NCI-H82 treated with DMSO at 0.1 percent for 48 hours (cell line): ENCODE results near the gene TCF4.

Experiments
- DNase-seq: peaks from one replicate; lab custom pipeline; 2025; ENCODE audit not compliant: unreplicated experiment; lab: John Stamatoyannopoulos, UW

Gene TCF4

DNA sequence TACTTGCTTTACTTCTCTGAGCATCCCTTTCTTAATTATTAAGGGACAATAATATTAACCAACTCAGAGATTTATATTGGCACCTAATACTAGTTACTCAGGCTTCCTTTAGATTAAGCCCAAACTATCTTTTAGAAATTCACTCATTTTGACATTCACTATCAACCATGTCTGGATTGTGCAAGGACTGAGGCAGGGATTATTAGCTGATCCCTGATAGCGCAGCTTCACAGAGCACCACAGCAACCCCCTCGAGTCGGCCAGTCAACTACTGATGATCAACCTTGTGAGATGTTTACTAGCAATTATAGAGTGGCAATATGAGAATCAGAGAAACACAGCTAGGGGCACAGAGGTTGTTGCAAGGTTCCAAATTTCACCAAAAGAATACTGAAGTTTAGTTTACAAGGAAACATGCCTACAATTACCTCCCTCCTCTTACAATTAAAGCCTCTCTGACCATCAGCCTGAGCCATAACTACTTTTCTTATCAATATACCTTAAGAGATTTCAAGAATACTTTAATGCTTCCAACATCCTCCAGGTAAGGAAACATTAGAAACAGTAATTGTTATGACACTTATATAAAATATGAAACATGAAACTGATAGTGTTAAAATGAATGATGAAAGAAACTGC is 191.6 kb downstream of the TCF4 start:
- no peak for DNase-seq

DNA sequence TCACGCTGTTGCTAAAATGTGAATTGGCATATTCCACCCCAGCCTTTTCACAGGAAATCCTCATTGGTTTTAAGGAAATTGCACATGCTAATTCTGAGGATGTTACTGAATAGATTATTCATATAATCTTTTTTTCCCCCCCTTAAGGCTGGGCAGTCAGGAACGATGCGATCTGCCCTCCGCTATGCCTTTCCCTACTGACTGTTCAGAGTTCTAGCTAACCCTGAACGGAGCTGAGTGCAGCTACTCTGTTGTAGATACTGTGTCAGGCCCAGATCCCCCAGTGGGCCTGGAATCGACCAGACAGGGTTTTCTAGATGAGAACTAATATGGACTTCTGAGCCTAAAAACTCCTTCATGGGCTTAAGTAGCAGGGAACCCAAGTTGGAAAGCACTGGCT is 192.2 kb downstream of the TCF4 start:
- no peak for DNase-seq

DNA sequence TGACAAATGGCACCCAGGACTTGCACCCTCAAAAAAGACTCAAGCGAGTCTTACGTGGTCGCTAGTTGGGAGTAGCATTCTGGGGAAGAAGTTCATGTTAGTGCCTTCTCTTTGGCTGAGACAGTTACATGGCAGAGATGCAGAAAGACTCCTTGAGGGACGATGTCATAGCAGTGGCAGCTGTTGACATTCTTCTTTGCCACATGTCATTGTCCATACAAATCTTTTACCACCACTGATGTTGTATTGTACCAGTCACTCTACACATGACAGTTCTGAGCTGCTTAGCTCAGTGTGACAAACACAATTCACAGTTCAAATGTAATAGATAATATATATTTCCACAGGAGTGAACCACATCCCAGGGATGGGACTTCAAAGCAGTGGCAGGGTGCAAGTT is 197.1 kb downstream of the TCF4 start:
- DNase-seq, result no peak

- DNase-seq, result no peak
Measured at GRCh38 chr18:55387139-55387984, 200.6 kb downstream of the TCF4 start.

DNA sequence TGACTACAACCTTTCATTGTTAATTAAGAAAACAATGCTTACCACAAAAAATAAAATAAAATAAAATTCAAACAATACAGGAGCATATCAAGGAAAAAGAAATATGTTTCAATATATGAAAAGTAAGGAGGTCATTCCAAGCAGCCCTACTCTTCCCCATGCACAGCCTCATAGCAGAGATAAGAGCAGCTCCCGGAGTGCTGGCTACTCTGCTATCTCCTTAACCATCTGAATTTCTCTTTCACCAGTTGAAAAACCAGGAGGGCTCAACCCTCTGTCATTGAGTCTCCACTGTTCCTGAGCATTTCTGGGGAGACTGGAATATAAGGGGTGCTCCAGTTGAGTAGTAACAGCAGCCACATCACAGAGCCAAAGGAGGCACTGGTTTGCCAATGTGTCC is 201.4 kb downstream of the TCF4 start:
- DNase-seq, result no peak

DNA sequence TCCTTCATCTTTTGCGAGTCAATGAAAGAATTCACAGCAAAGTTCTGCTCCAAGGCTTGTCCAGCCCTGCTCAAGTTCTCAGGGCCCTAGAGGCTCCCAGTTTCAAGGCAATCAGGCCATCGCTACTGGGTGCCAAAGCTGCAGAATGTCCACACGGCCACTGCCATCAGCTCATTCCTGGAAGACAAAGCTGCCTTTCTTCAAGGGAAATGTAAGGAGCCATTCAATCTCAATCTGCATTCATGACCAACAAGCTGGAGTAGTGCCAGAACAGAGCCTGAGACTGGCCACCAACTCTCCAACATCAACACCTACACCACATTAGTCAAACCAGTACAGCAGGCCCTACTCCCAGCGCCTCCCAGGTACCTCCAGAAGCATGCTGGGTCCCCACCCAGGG is 202.2 kb downstream of the TCF4 start:
- DNase-seq, result no peak

GRCh38 chr18:55384551-55385275 is 203.3 kb downstream of the TCF4 start:
- peak; percentile 17 for DNase-seq

- no peak for DNase-seq
Measured at GRCh38 chr18:55384115-55384514, 203.9 kb downstream of the TCF4 start.

GRCh38 chr18:55382277-55382805 is 205.7 kb downstream of the TCF4 start:
- DNase-seq, result no peak

DNA sequence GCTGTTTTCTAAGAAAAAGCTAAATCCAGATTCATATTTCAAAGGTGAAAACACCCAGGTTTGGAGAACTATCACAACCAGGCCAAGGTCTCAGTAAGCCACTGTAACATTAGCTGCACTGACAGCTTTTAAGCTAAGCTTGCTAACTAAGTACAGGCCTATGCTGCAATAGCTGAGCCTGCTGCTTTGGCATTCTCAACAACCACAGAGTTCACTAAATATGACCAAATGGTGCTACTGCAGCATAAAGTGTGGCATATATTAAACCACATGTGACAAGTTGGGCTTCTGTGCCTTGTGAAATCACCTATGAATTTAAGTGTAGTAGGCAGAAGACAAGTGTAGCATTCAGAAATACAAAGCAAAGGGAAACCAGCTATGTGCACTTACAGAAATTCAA is 206.7 kb downstream of the TCF4 start:
- DNase-seq, result no peak

DNA sequence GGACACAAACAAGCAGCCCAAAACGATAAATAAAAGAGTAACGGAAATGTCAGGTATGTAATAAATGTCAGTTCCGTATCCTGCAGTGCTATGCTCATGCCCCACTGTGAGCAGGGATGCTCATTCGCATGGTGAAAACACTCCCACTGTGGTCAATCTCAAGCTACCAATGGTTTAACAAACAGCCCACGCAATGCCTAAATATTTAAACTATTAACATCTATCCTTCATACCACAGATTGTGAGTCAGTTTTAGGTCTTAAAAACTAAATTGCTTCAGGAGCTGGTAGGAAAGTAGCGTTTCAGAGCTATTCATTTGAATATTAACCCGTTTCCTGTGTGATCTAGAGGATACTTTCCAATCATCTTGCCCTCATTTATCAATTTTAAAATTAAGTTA is 207.4 kb downstream of the TCF4 start:
- DNase-seq, result no peak

- DNase-seq, result no peak
Measured at GRCh38 chr18:55376387-55376786, 211.6 kb downstream of the TCF4 start.

GRCh38 chr18:55375930-55376329 is 212.1 kb downstream of the TCF4 start:
- no peak for DNase-seq

- no peak for DNase-seq
Measured at GRCh38 chr18:55374741-55375140, 213.3 kb downstream of the TCF4 start.

DNA sequence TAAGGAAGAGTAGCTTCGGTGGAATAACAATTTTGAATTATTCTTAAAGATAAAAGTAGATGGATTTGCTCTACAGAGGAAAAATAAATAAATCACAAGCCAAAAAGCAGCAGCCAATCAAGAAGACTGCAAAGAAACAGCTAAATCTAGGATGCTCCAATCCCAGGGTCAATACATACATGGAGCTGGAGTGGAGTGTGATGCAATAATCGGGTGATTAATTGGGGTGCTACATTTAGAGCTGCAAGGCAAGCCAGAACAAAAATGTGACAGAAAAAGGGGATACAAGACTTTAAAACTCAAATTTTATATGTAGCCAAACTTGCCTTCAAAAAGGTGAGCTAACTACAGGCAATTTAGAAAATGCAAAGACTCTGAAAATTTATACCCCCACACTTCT is 215.8 kb downstream of the TCF4 start:
- DNase-seq, result no peak

DNA sequence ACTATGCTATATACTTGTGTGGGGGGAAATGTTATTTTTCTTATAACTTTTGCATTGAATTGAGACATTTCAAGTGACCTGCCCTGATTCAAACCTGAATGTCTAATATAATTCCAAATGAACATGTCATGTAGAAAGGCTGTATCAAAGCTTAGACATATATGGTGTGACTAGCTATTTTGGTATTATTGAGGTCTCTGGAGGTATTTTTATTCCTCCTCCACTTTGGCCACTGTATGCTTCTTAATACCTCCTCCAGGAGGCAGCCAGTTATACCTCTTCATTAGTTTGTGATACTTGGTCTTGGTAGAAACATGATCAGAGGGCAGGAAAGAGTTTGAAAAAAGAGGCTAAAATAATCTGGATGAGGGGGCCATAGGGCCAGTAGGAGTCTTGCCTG is 217.1 kb downstream of the TCF4 start:
- DNase-seq, result no peak

- DNase-seq, result no peak
Measured at GRCh38 chr18:55369346-55369745, 218.6 kb downstream of the TCF4 start.

GRCh38 chr18:55365342-55365741 is 222.7 kb downstream of the TCF4 start:
- no peak for DNase-seq

DNA sequence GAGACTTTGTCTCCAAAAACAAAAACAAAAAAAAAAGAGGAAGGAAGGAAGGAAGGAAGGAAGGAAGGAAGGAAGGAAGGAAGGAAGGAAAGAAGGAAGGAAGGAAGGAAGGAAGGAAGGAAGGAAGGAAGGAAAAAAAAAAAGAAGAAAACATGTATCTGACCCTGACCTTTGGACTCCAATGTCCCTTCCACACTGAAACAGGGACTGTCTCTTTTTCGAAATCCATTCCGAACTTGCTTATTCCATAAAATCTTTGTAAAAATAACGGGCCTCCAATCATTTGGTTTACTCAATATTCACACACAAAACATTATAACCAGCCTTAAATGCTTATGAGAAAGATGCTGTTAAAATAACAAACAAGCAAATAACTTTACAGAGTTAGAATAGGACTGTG is 225.7 kb downstream of the TCF4 start:
- DNase-seq, result no peak

- no peak for DNase-seq
Measured at GRCh38 chr18:55361492-55362250, 226.3 kb downstream of the TCF4 start.

- DNase-seq, result no peak
Measured at GRCh38 chr18:55360061-55360460, 227.9 kb downstream of the TCF4 start.
